Activated CD4-positive, alpha-beta memory T cell treated with anti-CD3 and anti-CD28 coated beads for 36 hours (primary cell): ENCODE results near the gene MIA3. TPM values are rescaled to one million over a fixed set of nuclear protein-coding genes. Genes with fewer than 3 reads are reported as not detected.
A peak's percentile ranks its signal among the peaks of the same experiment; 100 is the strongest.

Source experiments
- CTCF ChIA-PET: fragments of 350-600 bp; sonication (Branson Sonifier 250); formaldehyde crosslinking; loops from one replicate; lab custom pipeline; 2021; ENCODE audit warnings: antibody characterized with exemption, inconsistent platforms; lab: Charles Lee
- POLR2A ChIA-PET: fragments of 350-600 bp; sonication (Branson Sonifier 250); formaldehyde crosslinking; loops from one replicate; lab custom pipeline; 2021; ENCODE audit warnings: antibody characterized with exemption; lab: Charles Lee
- DNase-seq: peaks from one replicate; pipeline ENCODE4 v3.0.0-alpha.2; 2020
- H3K27ac Mint-ChIP-seq: one replicate; pipeline ENCODE4 v1.8.0; 2021; ENCODE audit warnings: mixed read lengths
- H3K27me3 Mint-ChIP-seq: one replicate; pipeline ENCODE4 v1.8.0; 2021; ENCODE audit warnings: mixed read lengths
- H3K36me3 Mint-ChIP-seq: one replicate; pipeline ENCODE4 v1.8.0; 2021; ENCODE audit warnings: mixed read lengths
- H3K4me1 Mint-ChIP-seq: one replicate; pipeline ENCODE4 v1.8.0; 2021; ENCODE audit warnings: low read depth, mixed read lengths
- H3K4me3 Mint-ChIP-seq: one replicate; pipeline ENCODE4 v1.8.0; 2021; ENCODE audit warnings: mild to moderate bottlenecking, mixed read lengths
- H3K9me3 Mint-ChIP-seq: one replicate; pipeline ENCODE4 v1.8.0; 2021; ENCODE audit warnings: mixed read lengths
- intact Hi-C: fragments of 100-400 bp; cut with micrococcal nuclease; formaldehyde crosslinking; loops from one replicate; pipeline ENCODE4 v1.15.1; 2023
- total RNA-seq, 2 experiments: library from RNA; stranded (reverse); gene quantifications; one replicate each; pipeline ENCODE4 v1.2.3, GENCODE V29; 2021

The MIA3 gene
- total RNA-seq, 2 experiments from 2014 or later: 41.5 to 43.2 TPM

GRCh38 chr1:222712253-222713090 is 94.6 kb downstream of the MIA3 start, which contains the start of the genes AIDA and BROX:
Gene AIDA, minus strand, starts transcription at chr1:222712491. Its CDS starts 174 bp downstream, at chr1:222712317.
Gene BROX, plus strand, starts transcription at chr1:222712564. Its CDS starts 3,136 bp downstream, at chr1:222715700.
- Mint-ChIP-seq H3K27ac (peak within 1 kb of the TSS; percentile 98), H3K27me3 (no peaks in the 10 kb centered on the region), H3K9me3 (no peaks in the 10 kb centered on the region), H3K4me3 (peak within 1 kb of the TSS; percentile 97), H3K4me1 (peaks cover 46% of the 10 kb centered on the region), H3K36me3 (peaks cover 23% of the 10 kb centered on the region)
- POLR2A ChIA-PET: interaction anchor here (0.7 to 1.7 kb wide), 6 partner anchors 15 to 247 kb away, joined by 3 to 15 read pairs (median 6); partner anchors contain the start of gene TAF1A
- peak; percentile 95 for DNase-seq
- CTCF ChIA-PET: interaction anchor here (0.6 to 1.5 kb wide), 6 partner anchors 15 to 377 kb away, joined by 3 to 6 read pairs (median 4); no protein-coding TSS in a partner anchor
- intact Hi-C loops: loop anchor here (1.0 to 5.0 kb wide), 9 partner anchors 20 to 1135 kb away; partner anchors contain the start of genes DISP1, DUSP10, TAF1A and TP53BP2

GRCh38 chr1:222713091-222713961 is 95.4 kb downstream of the MIA3 start:
- peak; percentile 94 for DNase-seq
- POLR2A ChIA-PET: interaction anchor here (0.7 to 1.7 kb wide), 6 partner anchors 16 to 248 kb away, joined by 3 to 15 read pairs (median 6); partner anchors contain the start of gene TAF1A
- intact Hi-C loops: loop anchor here (1.0 to 5.0 kb wide), 8 partner anchors 19 to 1134 kb away; partner anchors contain the start of genes DISP1, DUSP10, TAF1A and TP53BP2
- peak overlapping the region; percentile 97 for H3K4me3 Mint-ChIP-seq
- H3K27me3 Mint-ChIP-seq: no peaks in the 10 kb centered on the region
- CTCF ChIA-PET: interaction anchor here (0.6 to 1.5 kb wide), 6 partner anchors 16 to 377 kb away, joined by 3 to 6 read pairs (median 4); no protein-coding TSS in a partner anchor
- peaks cover 26% of the 10 kb centered on the region for H3K36me3 Mint-ChIP-seq
- H3K4me1 Mint-ChIP-seq: peaks cover 47% of the 10 kb centered on the region
- no peaks in the 10 kb centered on the region for H3K9me3 Mint-ChIP-seq
- peak overlapping the region; percentile 98 for H3K27ac Mint-ChIP-seq

DNA sequence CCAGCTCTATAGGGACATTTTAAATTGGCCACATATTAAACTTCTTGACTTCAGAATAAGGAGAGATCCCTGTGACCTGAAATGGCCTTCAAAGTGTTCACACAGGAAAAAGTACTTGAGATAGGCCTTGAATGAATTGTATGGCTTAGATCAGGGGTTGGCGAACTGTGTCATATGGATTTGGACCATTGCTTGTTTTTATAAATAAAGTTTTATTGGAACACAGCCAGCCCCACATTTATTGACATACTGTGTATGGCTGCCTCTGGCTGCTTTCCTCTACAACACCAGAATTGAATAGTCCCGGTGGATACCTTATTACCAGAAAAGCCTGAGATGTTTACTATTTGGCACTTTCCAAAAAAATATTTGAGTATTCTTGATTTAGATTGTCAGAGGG is 98.5 kb downstream of the MIA3 start:
- peaks cover 33% of the 10 kb centered on the region for H3K4me1 Mint-ChIP-seq
- H3K36me3 Mint-ChIP-seq: peaks cover 34% of the 10 kb centered on the region
- POLR2A ChIA-PET: no interaction called here
- DNase-seq: no peak
- H3K27ac Mint-ChIP-seq: no peak overlapping the region
- H3K27me3 Mint-ChIP-seq: no peaks in the 10 kb centered on the region
- no peaks in the 10 kb centered on the region for H3K9me3 Mint-ChIP-seq
- no peak overlapping the region for H3K4me3 Mint-ChIP-seq
- CTCF ChIA-PET: interaction anchor here (1.2 to 1.7 kb wide), 2 partner anchors 72 to 417 kb away, joined by 3 to 4 read pairs; no protein-coding TSS in a partner anchor
- intact Hi-C loops: no loop called here

Other genes starting within 250 kb of the MIA3 start
- not detected for gene HHIPL2, start 70.0 kb upstream of the MIA3 start, total RNA-seq
- 10 to 100 TPM; 19.1 to 19.6 TPM for gene TAF1A, start 28.2 kb upstream of the MIA3 start, total RNA-seq
- 10 to 100 TPM; 64.6 to 65.1 TPM for gene AIDA, start 94.4 kb downstream of the MIA3 start, total RNA-seq
- gene BROX, start 94.5 kb downstream of the MIA3 start, total RNA-seq: 10 to 100 TPM; 37.4 to 39.7 TPM
- gene FAM177B, start 119.1 kb downstream of the MIA3 start, total RNA-seq: not detected
- 1 to 10 TPM in 1 of 2 experiments, under 1 TPM in 1; 0.81 to 1.1 TPM for gene DISP1, start 196.9 kb downstream of the MIA3 start, total RNA-seq